ENCODE measurements around the gene RBM5.
"Not testable (repeated sequence)": the region's sequence is repeated elsewhere in the genome, so short reads cannot be mapped to it uniquely, and the experiment has no call there.

RBM5 gene

DNA sequence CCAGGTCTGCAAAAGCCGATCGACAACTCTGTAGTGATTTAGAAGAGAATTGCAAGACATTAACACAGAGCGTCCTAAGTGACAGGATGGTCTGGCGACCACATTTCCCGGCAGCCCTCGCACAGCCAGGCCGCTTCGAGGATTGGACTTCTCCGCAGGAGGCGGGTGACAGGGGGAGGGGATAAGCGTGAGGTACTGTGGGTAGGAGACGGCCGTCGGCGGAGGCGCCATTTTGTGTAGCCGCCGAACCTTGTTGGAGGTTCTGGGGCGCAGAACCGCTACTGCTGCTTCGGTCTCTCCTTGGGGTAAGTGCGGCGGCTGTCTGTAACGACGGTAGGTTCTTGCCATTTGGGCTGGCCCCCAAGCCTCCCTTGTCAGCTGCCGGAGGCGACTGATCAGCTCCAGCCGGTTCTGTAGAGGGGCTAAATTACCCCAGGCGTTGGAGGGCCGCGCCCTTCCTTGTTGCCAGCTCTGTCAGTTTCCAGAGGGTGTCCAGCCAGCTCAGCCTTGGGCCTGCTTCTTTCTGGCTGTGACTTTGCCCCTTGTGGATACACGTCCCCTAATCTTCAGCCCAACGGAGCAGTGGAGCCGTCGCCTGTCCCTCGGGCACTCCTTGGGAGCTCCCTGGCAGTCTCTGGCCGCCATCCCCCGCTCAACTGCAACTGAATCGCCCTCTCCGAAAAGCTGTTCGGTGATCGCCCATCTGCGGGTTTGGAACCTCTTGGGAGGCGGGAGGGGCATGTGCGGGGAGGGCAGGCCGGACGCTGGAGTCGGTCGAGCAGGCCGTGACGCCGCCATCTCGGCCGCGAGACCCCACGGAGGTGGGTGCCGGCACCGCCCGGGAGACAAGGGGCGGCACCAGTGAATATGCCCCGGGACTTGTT lies at the start of gene RBM5:
RBM5 (plus strand) TSS at position 195 of the 884 bp plus-strand sequence. CDS start 1,516 bp downstream, outside the sequence.
- peak; percentile 82 to 83 for DNase-seq (ENCODE audit: low read depth in 2 of 2)

DNA sequence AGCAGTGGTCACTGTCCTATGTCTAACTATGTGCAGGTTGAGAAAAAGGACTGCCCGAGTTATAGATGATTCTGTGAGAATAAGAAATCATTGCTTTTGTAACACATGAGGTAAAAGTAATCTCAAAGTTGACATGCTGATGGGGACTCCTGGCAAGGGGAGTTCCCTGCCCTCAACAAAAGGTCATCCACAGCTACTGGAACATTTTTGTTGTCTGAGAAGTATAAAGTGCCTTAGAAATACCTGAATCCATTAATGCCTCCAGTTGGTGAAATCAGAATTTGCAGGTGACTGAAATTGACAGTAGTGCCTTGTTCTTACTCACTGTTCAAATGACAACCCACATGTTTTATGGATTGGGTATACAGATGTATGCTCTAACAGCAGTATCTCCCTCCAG lies 43.7 kb upstream of the RBM5 start:
- no peak for DNase-seq (ENCODE audit: low read depth in 2 of 2)

DNA sequence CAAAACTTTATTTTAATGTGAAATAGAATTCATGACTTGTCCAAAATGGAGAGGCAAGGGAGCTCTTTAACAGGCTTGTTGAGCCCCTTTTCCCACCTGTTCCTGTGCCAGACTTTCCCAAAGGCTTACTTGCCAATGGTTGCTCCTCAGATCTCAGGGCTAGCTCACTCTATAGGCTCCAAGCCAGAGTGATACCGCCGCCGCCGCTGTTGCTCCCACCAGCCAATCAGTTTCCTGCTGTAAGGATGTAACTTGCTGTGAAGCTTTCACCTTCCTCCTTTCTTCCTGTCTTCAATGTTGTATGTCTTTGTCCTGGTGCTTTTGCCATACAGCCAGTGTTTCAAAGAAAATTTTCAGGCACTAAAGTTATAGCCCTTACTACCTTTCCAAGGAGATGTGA lies 41.3 kb upstream of the RBM5 start:
- DNase-seq (ENCODE audit: low read depth in 2 of 2): no peak

DNA sequence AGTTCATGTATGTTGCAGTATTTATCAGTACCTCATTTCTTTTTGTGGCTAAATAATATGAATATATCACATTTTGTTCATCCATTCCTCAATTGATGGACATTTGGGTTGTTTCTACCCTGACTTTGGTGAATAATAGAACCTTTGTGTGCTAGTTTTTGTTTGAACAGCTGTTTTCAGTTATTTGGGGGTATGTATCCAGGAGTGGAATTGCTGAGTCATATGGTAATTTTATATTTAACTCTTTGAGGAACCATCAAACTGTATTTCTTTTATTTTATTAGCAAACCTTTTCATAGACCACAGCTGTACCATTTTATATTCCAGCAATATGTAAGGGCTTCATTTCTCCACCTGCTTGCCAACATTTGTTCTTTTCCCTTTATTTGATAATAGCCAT lies 38.4 kb upstream of the RBM5 start:
- no peak for DNase-seq (ENCODE audit: low read depth in 2 of 2)

DNA sequence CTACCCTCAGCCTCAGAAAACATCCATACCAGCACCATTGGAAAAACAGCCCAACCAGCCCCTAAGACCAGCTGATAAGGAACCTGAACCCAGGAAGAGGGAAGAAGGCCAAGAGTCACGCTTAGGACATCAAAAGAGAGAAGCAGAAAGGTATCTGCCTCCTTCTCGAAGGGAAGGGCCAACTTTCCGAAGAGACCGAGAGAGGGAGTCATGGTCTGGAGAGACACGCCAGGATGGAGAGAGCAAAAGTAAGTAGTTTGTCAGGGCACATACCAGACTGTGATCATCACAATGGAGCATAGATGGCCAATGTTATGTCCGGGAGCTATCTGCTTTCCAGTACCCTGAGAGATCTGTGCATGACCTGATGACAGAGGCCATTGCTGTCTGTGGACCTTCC lies 31.0 kb upstream of the RBM5 start:
- no peak for DNase-seq (ENCODE audit: low read depth in 2 of 2)

DNA sequence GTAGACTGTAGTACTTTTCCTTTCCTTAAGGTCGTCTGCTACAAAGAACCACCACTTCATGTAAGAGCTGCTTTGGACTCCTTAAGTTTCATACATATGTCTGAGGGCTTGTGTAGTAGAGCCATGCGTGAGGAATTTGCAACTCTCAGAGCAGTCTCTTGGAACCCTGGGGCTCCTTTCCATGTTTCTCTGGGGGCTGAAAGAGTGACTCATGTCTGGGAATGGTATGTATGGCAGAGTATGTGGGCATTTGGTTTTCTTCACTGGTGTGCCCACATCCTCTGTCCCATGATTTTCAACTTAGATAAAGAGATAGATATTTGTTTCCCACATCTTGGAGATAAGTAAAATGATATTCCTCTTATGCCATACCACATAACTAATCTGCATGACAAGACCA lies 20.6 kb upstream of the RBM5 start:
- no peak for DNase-seq (ENCODE audit: low read depth in 2 of 2)

DNA sequence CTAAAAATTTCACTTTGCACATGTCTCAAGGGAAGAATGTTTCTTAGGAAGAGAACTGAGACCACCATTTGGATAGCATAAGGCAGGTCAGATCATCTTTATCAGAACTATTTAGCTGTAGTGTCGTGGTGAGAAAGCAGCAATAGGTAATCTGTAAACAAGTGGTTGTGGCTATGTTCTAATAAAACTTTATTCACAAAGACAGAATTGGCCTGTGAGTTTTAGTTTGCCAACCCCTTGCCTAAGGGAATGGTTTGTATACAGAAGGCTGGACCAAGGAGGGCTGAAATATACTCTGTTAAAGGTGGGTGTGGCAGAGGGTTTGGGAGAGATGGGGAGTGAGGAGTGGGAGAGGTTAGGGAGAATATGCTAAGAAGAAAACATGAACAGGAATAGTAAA lies 10.6 kb upstream of the RBM5 start:
- DNase-seq (ENCODE audit: low read depth in 2 of 2): no peak

DNA sequence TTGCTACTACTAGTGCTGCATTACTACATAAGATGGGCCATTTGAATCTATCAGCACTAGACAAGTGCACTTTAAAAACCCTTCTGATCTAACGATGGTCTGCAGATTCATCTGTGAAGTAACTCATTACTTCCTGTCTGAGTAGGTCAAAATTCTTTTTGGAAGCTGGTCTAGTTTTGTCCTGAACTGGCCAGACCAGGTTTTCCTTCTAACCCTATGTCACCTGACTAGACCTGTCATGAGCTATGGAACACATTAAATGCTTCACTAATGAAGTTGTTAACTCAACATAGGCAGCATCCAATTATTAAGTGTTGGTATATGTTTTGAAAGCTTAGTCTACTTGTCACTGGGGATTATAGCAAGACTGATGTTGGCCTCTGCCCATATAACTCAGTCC lies 10.1 kb upstream of the RBM5 start:
- no peak for DNase-seq (ENCODE audit: low read depth in 2 of 2)

DNA sequence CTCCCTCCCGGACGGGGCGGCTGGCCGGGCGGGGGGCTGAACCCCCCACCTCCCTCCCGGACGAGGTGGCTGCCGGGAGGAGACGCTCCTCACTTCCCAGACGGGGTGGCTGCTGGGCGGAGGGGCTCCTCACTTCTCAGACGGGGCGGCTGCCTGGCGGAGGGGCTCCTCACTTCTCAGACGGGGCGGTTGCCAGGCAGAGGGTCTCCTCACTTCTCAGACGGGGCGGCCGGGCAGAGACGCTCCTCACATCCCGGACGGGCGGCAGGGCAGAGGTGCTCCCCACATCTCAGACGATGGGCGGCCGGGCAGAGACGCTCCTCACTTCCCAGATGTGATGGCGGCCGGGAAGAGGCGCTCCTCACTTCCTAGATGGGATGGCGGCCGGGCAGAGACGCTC lies 3.8 kb upstream of the RBM5 start:
- DNase-seq (ENCODE audit: low read depth in 2 of 2): not testable (repeated sequence)

DNA sequence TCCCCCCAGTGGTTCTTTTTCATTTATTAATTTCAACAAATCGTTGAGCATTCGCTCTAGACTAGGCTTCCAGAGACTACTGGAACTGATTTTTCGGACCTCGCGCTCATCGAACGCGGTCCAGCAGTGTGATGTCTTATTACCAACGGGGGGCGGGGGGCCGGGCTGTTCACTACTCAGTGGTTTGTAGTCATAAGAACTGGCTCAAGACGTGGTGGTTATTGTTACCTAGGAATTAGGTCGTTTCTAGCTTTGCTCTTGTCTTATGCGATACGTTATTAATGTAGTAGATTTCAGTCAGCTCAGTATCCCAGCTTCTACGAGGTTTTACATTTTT lies 858 bp downstream of the RBM5 start:
- DNase-seq (ENCODE audit: low read depth in 2 of 2): no peak

DNA sequence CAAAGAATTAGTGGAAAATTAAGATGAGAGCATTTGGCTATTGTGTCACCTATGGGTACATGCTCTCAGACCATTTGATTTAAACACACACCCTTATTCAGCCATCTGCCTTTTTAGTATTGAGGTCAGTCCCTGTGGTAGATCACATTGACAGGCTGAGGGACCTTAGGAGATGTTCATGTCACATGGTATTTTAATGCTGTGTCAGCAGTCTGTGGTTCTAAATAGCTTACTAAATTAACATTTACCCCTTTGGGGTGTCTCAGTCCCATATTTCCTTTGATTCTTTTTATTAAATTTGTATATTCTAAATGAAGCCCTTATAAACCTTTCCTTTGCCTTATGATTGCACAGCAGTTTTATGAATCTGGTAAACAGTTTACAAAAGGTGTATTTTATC lies 2.3 kb downstream of the RBM5 start:
- DNase-seq (ENCODE audit: low read depth in 2 of 2): no peak

DNA sequence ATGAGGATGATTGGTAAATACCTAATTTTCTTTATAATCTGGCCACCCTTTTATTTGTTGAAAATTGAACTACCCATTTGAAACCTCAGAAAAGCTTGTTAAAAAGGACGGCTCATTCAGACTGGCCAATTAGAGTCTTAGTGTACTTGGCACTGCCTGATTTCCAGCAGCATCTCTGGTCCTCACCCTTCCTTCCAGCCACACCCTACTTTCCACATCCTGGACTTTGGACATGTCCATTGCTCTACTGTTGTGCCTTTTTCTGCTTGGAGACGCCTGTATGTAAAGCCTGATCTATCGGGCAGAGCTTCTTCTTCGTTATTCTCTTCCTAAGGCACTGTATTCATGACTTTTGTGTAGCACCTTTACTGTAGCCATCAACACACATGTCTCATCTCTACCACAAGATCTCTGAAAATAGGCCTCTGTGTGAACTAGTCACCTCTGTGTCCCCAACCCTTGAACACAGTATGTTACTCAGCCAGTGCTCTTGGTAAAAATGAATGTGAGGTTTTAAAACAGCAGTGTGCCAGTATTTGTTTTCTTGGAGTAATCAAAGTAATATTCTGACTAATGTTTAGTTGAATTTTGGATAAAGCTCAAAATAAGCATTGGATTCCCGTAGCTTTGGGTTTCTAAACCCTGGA lies 6.8 kb downstream of the RBM5 start:
- no peak for DNase-seq (ENCODE audit: low read depth in 2 of 2)

DNA sequence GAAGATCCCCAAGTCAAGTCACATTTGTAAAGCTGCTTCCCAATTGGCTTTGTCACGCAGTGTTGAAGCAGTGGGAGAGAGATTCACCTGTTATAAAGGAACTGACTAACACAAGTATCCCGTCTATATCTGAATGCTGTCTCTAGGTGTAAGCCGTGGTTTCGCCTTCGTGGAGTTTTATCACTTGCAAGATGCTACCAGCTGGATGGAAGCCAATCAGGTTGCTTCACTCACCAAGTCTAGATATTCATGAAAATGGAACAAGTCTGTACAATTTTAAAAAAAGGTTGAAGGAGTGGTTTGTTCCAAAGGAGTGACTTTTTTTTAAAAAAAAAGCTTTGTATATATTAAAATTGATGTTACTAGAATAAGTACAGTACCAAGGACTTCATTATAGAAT lies 11.7 kb downstream of the RBM5 start:
- no peak for DNase-seq (ENCODE audit: low read depth in 2 of 2)

DNA sequence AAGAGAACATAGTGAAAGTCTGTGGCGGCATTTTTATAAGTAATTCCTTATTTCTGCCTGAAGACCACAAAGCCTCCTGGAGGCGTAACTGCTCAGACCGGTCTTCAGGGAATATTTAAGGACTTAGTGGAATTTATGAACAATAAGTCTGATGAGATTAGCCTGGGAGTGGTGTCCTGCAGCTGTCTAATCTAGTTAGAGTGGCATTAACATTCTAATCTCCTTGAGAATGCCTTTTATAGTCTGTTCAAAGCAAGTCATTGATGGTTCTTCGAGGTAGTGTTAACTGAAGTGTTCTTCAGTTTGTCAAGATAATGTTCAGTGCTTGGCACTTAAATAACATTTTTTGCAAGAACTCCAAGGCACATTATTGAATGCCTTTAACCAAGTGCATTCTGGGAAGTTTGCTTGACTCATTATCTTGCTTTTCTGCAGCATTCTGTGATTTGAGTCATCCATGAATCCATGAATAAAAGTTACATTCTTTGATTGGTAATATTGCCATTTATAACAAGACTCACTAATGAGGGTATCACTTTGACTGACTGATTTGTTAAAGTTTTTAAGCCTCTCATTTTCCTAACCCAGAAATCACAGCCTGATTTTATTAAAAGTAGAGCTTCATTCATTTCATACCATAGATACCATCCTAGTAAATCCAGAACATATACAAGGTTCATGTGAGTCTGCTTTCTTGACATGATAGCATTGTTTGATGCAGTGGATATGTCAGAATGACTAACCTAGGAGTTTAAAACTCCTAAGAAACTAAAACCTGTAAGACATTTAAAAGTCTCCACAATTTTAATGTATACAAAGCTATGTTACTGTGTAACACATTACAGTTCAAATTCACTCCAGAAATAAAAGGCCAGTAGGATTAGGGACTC lies 12.5 kb downstream of the RBM5 start:
- no peak for DNase-seq (ENCODE audit: low read depth in 2 of 2)

DNA sequence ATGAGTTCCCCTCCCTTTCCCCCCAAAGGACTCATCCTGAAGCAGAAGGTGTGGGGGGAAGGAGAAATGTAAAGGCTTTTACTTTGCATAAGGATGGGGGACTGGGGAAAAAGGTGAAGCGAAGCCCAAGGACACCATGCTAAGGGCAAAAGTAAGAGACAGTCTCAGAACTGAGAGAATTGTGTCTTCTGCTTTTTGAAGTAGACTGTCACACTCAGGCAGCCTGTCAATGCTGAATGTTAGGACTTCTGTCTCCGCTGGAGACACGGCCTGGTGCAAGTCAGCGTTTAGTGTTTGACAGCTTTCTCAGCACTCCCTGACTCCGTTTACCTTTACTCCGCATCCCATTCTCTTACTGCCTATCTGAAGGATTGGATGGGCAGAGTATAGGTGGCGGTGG lies 13.8 kb downstream of the RBM5 start:
- DNase-seq (ENCODE audit: low read depth in 2 of 2): no peak

DNA sequence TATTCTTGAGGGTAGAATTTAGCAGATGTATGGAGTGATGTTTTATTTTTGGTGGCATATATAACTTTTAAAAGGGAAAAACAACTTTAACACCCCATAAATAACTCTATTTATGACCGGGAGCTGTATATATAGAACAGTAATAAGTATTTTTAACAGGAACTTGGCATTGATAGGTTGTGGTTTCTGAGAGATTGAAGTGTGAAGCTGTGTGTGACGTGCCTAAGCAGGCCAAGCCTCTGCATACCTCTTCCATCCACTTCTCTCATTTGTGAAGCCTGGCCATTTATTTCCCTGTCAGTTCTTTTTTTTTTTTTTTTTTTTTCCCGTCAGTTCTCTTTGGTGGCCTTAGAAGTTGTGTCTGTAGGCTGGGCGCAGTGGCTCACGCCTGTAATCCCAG lies 23.0 kb downstream of the RBM5 start:
- DNase-seq (ENCODE audit: low read depth in 2 of 2): no peak

DNA sequence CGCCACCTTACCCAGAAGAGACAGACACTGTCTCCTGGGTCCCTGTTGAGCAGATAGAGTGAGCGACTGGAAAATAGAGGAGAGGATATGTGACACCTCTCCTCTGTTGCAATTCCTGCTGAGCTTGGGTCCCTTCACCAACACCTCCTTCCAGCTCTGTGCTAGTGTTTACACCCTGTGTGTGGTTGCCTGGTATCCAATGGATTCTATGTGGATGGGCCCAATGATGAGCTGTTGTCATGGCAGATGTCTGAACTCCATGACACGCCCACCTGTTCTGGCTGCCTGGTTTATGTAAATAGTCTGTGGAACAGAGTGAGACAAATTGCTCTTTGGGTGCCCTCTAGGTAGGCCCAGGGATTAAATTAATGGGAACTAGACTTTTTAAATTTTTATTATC lies 23.7 kb downstream of the RBM5 start:
- DNase-seq (ENCODE audit: low read depth in 2 of 2): no peak

DNA sequence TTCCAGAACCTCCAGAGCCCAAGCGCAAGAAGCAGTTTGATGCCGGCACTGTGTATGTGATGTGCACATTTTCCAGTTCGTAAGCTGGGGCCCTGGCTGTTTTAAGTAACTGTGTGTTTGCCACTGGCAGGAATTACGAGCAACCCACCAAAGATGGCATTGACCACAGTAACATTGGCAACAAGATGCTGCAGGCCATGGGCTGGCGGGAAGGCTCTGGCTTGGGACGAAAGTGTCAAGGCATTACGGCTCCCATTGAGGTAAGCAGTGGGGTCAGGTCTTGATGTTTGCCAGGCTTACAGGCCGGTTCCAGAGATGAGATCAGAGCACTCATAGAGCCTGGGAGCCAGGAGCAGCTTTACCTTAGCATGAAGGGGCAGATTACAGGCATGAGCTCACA lies 28.4 kb downstream of the RBM5 start:
- no peak for DNase-seq (ENCODE audit: low read depth in 2 of 2)

DNA sequence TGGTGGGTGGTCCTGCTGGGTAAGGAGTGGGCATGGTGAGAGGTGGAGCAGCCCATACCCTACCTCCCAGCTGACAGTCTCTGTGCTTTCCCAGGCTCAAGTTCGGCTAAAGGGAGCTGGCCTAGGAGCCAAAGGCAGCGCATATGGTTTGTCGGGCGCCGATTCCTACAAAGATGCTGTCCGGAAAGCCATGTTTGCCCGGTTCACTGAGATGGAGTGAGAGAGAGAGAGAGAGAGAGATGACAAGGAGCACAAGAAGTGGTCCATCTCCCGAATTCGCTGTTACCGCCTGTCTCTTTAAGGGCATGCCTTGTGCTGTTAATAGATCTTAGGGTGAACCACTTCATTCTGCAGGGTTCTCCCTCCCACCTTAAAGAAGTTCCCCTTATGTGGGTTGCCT lies 29.5 kb downstream of the RBM5 start:
- no peak for DNase-seq (ENCODE audit: low read depth in 2 of 2)

DNA sequence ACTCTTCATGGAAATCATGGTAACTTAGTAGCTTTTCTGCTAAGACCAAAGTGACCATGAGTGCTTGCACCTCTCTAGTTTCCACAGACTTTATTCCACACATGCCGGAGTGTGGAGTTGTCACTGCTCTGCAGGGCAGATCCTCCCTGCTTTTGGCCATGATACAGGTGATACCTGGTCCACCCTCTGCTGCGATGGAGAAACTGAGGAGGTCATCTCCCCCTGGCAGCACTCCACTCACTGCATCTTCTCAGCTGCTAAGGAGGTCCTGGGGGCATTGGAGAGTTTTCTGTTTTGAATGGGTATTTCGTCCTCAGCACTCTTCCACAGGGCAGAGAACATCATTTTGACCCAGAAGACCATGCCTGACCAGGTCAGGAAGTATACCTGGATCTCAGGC lies 31.1 kb downstream of the RBM5 start:
- no peak for DNase-seq (ENCODE audit: low read depth in 2 of 2)

DNA sequence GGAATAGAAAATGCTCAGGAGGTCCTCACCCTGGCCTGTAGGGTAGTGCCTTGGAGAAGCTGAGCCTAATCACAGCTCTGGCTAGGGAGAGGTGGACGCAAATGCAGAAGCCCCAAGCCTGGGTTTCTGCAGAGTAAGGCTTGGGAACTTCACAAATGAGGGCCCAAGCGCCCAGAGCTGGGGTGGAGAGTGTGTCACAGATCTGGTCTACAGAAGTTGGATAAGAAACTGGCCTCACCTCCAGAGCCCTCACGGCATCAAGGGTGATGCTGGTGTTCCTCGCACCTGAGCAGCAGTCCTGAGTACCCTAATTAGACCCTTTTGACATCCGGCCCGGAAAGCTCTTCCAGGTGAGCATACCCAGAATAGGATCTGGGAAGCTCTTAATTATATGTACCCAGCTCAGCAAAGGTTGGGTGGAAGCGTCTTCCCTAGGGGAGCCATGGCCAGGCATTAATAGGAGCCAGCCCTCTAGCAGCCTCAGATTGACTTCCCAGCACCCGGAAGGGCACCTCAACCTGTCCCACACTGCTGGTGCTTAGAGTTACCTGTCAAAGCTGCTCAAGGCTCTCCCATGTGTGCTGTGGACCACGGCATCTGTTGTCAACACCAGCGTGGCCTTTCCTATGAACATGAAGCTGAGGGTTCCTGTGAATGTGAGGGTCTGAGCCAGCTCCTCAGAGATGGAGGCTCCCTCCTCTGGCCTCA lies 31.8 kb downstream of the RBM5 start:
- no peak for DNase-seq (ENCODE audit: low read depth in 2 of 2)
